GM23338 (cell line): ENCODE data around the gene FANCL.

Experiments used
- CREB1 ChIP-seq: fragments of 250-450 bp; sonication (Bioruptor Pico); IDR thresholded peaks from 2 replicates; pipeline ENCODE4 v1.5.0; 2020; ENCODE audit warnings: low read depth, mild to moderate bottlenecking, moderate library complexity
- CTCF ChIP-seq, 2 experiments: fragments of 200-600 bp in 1 of 2; sonication (generic) in 1 of 2; conservative IDR thresholded peaks; 2 replicates each; pipeline versions ENCODE4 v1.5.1 to v1.6.1; 2016 to 2017; ENCODE audit warnings: antibody characterized with exemption in 2 of 2, low read depth in 2 of 2, mild to moderate bottlenecking in 2 of 2, moderate library complexity in 1 of 2
- EZH2 ChIP-seq: fragments of 200-600 bp; sonication (generic); IDR thresholded peaks from one replicate; pipeline ENCODE4 v1.8.0; 2017; ENCODE audit warnings: antibody characterized with exemption, mild to moderate bottlenecking, low read depth; ENCODE audit not compliant: unreplicated experiment
- EZH2phosphoT487 ChIP-seq: fragments of 200-600 bp; sonication (generic); IDR thresholded peaks from one replicate; pipeline ENCODE4 v1.8.1; 2018; ENCODE audit warnings: antibody characterized with exemption; ENCODE audit not compliant: unreplicated experiment
- JUNB ChIP-seq: IDR thresholded peaks from one replicate; pipeline ENCODE4 v1.6.1; 2016; ENCODE audit warnings: antibody characterized with exemption; ENCODE audit not compliant: unreplicated experiment
- POLR2AphosphoS5 ChIP-seq: IDR thresholded peaks from 2 replicates; pipeline ENCODE4 v1.6.1; 2016; ENCODE audit warnings: antibody characterized with exemption, low read depth
- ZNF114 ChIP-seq: fragments of 250-450 bp; sonication (Bioruptor Pico); IDR thresholded peaks from 2 replicates; pipeline ENCODE4 v1.5.0; 2020; ENCODE audit warnings: mild to moderate bottlenecking, moderate library complexity
- TF ChIP-seq, protein P1 (sequence below): IDR thresholded peaks from one replicate; pipeline ENCODE4 v1.6.1; 2018; ENCODE audit warnings: antibody characterized with exemption; ENCODE audit not compliant: unreplicated experiment

GRCh38 chr2:58158481-58158880 is 82.6 kb downstream of the FANCL start:
- TF ChIP-seq CTCF (conservative IDR thresholded peaks at IDR 0.05; ENCODE audit: low read depth in 2 of 2) (no peak), EZH2phosphoT487 (no peak), CREB1 (CRISPR knock-in tag) (no peak), POLR2AphosphoS5 (no peak), EZH2 (no peak), JUNB (no peak), ZNF114 (CRISPR knock-in tag) (no peak)
- TF ChIP-seq, protein P1, sequence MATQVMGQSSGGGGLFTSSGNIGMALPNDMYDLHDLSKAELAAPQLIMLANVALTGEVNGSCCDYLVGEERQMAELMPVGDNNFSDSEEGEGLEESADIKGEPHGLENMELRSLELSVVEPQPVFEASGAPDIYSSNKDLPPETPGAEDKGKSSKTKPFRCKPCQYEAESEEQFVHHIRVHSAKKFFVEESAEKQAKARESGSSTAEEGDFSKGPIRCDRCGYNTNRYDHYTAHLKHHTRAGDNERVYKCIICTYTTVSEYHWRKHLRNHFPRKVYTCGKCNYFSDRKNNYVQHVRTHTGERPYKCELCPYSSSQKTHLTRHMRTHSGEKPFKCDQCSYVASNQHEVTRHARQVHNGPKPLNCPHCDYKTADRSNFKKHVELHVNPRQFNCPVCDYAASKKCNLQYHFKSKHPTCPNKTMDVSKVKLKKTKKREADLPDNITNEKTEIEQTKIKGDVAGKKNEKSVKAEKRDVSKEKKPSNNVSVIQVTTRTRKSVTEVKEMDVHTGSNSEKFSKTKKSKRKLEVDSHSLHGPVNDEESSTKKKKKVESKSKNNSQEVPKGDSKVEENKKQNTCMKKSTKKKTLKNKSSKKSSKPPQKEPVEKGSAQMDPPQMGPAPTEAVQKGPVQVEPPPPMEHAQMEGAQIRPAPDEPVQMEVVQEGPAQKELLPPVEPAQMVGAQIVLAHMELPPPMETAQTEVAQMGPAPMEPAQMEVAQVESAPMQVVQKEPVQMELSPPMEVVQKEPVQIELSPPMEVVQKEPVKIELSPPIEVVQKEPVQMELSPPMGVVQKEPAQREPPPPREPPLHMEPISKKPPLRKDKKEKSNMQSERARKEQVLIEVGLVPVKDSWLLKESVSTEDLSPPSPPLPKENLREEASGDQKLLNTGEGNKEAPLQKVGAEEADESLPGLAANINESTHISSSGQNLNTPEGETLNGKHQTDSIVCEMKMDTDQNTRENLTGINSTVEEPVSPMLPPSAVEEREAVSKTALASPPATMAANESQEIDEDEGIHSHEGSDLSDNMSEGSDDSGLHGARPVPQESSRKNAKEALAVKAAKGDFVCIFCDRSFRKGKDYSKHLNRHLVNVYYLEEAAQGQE, result no peak
